ENCODE results near the gene ENTHD1. TPM values are rescaled to one million over a fixed set of nuclear protein-coding genes. Genes with fewer than 3 reads are reported as not detected.

Gene ENTHD1
- total RNA-seq, 1 experiment from 2014 or later: not detected

GRCh38 chr22:39776295-39777009 lies 117.1 kb downstream of the ENTHD1 start:
- no peak overlapping the region for H3K4me3 Mint-ChIP-seq
- H3T11ph ChIP-seq (ENCODE audit: low read length): no peak overlapping the region
- no peaks in the 10 kb centered on the region for H3K27me3 ChIP-seq (ENCODE audit: insufficient read depth, low read length)

More at GRCh38 chr22:39776295-39777009, 117.1 kb downstream of the ENTHD1 start:
- DNase-seq: no peak
- Histone ChIP-seq H3K4me2 (ENCODE audit: insufficient read depth, insufficient read length, low read length) (no peak overlapping the region), H3K9me3 (ENCODE audit: control insufficient read depth, low read depth, low read length) (no peaks in the 10 kb centered on the region), H4K20me1 (ENCODE audit: control insufficient read depth, insufficient read depth, insufficient read length) (no peaks in the 10 kb centered on the region), H2BK20ac (ENCODE audit: low read depth, low read length, poor library complexity, severe bottlenecking) (no peak overlapping the region), H4K91ac (ENCODE audit: insufficient read length, low read depth, low read length) (no peak overlapping the region), H3K23me2 (ENCODE audit: insufficient read length, low read depth, low read length, poor library complexity, severe bottlenecking) (no peaks in the 10 kb centered on the region), H3K79me1 (ENCODE audit: insufficient read depth, low read depth, low read length, poor library complexity, severe bottlenecking) (no peaks in the 10 kb centered on the region), H3K14ac (ENCODE audit: insufficient read depth, low read length) (no peak overlapping the region), H2BK120ac (ENCODE audit: low read depth, low read length, poor library complexity, severe bottlenecking) (no peak overlapping the region), H2BK12ac (ENCODE audit: insufficient read length, low read depth, low read length) (no peak overlapping the region), H2BK15ac (ENCODE audit: low read depth, low read length) (no peak overlapping the region), H4K5ac (ENCODE audit: insufficient read length, low read depth, low read length) (no peak overlapping the region), H3K4ac (ENCODE audit: low read depth, low read length) (no peak overlapping the region), H3K56ac (ENCODE audit: insufficient read length, low read depth, low read length) (no peak overlapping the region), H3K23ac (ENCODE audit: insufficient read length, low read depth, low read length) (no peak overlapping the region), H2AFZ (ENCODE audit: low read length) (no peak overlapping the region), H3K79me2 (ENCODE audit: insufficient read depth, low read length) (no peaks in the 10 kb centered on the region), H2BK5ac (ENCODE audit: insufficient read length, low read length) (no peak overlapping the region), H3K27ac (ENCODE audit: insufficient read length, low read depth, low read length) (no peak overlapping the region), H3K4me1 (ENCODE audit: insufficient read depth, low read length) (no peaks in the 10 kb centered on the region), H4K8ac (replicated peaks; ENCODE audit: insufficient read length, low read depth, low read length) (no peak overlapping the region), H3K18ac (ENCODE audit: insufficient read length, low read depth, low read length) (no peak overlapping the region), H2AK5ac (ENCODE audit: insufficient read length, low read length) (no peak overlapping the region), H3K9ac (ENCODE audit: extremely low read depth, insufficient read length, low read length) (no peak overlapping the region)
- Mint-ChIP-seq H3K9me3 (no peaks in the 10 kb centered on the region), H3K4me1 (no peaks in the 10 kb centered on the region), H3K27ac (no peak overlapping the region), H3K36me3 (ENCODE audit: insufficient read depth in 1 of 3, low read depth in 3 of 3) (no peaks in the 10 kb centered on the region), H3K27me3 (ENCODE audit: low read depth) (peaks cover 13% of the 10 kb centered on the region)
- WGBS (ENCODE audit: extremely low coverage, insufficient read length, low lambda C conversion rate): no CpG with 5 or more reads among the region's 2 CpGs
- TF ChIP-seq CTCF (conservative IDR thresholded peaks at IDR 0.05): no peak
